Measurements from ENCODE around the gene AFF3.

DNA sequence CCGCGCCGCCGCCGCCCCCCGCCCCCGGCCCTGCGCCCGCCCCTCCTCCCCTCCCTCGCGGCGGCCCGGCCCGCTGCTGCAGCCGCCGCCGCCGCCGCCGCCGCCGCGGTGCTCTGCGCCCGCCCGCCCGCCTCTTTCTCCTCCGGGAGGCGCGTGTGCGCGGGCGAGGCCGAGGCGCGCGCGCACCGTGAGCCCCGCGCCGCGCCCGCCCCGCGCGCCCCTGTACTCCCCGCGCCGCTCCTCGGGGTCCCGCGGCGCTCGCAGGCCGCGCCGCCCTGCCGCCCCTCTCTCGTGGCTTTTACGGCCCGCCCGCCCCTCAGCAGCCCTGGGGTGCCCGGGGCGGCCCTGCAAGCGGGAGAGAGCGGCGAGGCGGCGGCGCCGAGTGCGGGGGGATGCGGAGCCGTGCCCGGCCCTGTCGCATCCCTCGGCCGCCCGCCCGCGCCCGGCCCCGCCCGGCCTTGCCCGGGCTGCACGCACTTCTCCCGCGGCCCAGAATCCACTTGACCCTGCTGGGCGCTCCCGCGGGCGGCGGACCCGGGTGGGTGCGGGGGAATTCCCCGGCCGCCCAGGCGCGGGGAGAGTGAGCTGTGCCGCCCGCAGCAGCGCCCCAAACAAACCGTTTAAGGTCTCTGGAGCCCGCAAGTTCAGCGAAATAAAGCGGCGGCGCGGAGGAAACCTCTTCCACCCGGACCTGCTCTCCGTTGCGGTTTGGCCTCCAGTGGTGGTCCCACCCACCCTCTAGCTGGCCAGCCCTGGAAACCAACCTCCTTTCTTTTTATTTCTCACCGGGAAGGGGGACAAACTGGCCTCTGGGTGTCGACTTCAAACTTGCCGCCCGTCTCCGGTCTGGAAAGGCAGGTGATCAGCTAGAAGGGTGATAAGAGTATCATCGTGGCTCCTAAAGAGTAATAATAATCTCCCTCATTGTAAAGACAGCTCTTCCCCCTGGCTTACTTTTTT is 37.4 kb downstream of the AFF3 start:
- TF ChIP-seq POLR2AphosphoS5 (IDR thresholded peaks at IDR 0.05) (no peak), CTCF (IDR thresholded peaks at IDR 0.05) (no peak), EP300 (IDR thresholded peaks at IDR 0.05) (no peak)
